GM11168 (cell line): ENCODE measurements around the gene IGFBP2.

Experiments
- in situ Hi-C: fragments of 300-500 bp; cut with MboI; formaldehyde crosslinking; loops from one replicate; pipeline ENCODE4 v1.12.0; 2022; ENCODE audit warnings: low sequenced_read_pairs; ENCODE audit not compliant: unreplicated experiment

IGFBP2 gene

GRCh38 chr2:216608525-216608924 lies 24.7 kb upstream of the IGFBP2 start:
- in situ Hi-C loops, result no loop called here

- in situ Hi-C loops, result no loop called here
Measured at GRCh38 chr2:216615298-216616082, 17.7 kb upstream of the IGFBP2 start.

GRCh38 chr2:216616083-216616678 lies 17.0 kb upstream of the IGFBP2 start:
- in situ Hi-C loops, result no loop called here

DNA sequence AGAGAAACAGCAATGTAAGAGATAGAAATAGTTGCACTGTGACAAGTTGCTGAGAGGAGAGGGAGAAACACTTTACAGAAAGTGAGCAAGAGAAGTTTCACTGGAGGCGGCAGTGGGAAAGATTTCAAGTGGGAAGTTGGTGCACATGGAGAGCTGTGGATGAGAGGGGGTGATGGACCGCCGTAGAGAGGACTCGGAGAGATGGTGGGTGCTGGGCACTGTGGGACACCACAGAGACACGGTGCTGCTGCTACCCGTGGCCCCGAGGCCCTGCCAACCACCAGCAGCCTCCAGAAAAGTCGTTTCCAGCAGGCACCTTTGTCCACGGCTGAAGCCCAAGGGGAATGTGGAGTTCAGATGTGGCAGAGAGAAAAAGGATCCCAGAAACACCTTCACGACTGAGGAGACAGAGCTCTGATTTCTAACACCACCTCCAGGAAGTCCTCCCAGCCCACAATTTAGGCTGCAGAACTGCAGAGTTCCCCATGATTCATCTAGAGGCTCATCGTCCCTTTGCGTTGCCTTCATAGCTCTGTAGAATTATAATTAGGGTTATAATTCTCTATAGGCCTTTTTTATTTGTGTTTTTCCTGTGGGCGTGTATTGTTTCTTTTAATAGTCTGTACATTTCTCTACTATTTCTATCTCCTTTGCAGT lies 15.9 kb upstream of the IGFBP2 start:
- in situ Hi-C loops, result no loop called here

- in situ Hi-C loops, result no loop called here
Measured at GRCh38 chr2:216618785-216619184, 14.4 kb upstream of the IGFBP2 start.

- in situ Hi-C loops, result no loop called here
Measured at GRCh38 chr2:216619411-216620393, 13.5 kb upstream of the IGFBP2 start.

GRCh38 chr2:216620786-216621185 lies 12.4 kb upstream of the IGFBP2 start:
- in situ Hi-C loops, result no loop called here

GRCh38 chr2:216621292-216621691 lies 11.9 kb upstream of the IGFBP2 start:
- in situ Hi-C loops, result no loop called here

- in situ Hi-C loops, result no loop called here
Measured at GRCh38 chr2:216622526-216622925, 10.7 kb upstream of the IGFBP2 start.

DNA sequence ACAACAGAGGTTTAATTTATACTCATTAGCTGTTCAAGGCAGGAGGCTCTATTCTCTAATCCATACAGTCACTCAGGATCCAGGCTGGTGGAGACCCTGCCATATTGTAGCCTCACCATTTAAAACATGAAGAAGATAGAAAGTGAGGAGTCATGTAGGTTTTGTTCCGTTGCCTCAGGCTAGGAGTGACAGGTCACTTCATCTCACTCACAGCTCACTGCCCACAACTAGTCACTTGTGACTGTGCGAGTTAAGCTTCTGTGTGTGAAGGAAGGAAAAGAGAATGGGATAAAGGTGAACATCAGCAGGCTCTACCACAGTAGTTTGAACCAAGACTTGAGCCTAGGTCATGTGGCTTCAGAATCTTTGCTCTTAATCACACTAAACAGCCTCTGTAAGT lies 9.0 kb upstream of the IGFBP2 start:
- in situ Hi-C loops, result no loop called here

DNA sequence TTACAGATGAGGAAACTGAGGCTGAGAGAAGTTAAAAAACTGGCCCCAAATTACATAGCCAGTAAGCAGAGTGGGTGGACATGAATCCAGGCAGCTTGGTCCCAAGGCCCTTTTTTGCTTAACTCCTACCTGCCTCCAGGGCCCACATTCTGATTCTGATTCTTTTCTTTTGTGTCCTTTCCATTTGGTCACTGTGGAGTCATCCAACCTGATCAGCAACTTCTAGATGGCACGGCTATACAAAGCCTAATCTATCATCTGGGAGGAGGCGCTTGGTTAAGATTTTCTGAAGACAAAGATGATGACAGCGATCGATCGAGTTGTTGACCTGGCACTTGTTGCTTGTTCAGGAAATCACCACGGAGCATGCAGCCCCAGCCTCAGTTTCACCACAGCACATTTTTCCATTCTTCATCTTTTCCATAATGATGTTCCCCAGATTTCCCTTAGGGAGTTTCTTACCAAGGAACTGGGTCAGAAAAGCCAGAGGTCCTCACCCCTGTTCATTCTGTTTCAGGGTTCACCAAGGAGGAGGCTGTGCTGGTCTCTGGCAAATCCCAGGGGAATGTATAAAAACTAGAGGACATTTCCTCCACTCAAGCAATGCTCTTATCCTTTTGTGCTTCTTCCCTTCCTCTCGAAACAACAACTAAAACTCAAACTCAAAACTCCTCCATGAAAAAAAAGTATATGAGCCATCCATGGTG lies 6.9 kb upstream of the IGFBP2 start:
- in situ Hi-C loops, result no loop called here

GRCh38 chr2:216626875-216627245 lies 6.4 kb upstream of the IGFBP2 start:
- in situ Hi-C loops, result no loop called here

DNA sequence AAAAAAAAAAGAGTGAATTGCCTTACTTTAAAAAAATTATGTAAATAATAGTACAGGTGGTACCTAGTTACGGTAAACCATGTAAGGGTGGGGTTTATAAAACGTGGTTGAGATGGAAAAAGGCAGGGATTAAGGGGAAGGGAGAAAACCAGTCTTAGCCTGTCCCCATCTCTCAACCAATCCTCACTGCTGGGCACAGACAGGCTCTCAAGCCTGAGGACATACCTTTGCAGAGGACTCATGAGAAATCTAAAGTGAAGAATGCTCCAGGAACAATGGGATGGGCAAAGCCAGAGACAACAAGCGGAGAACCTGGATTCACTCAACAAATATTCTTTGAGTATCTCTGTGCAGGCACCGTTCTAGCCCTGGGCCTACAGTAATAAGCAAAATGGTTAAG lies 3.4 kb upstream of the IGFBP2 start:
- in situ Hi-C loops, result no loop called here

GRCh38 chr2:216632346-216632951 lies 771 bp upstream of the IGFBP2 start:
- in situ Hi-C loops, result no loop called here

- in situ Hi-C loops, result no loop called here
Measured at GRCh38 chr2:216633616-216634369, 573 bp downstream of the IGFBP2 start.

DNA sequence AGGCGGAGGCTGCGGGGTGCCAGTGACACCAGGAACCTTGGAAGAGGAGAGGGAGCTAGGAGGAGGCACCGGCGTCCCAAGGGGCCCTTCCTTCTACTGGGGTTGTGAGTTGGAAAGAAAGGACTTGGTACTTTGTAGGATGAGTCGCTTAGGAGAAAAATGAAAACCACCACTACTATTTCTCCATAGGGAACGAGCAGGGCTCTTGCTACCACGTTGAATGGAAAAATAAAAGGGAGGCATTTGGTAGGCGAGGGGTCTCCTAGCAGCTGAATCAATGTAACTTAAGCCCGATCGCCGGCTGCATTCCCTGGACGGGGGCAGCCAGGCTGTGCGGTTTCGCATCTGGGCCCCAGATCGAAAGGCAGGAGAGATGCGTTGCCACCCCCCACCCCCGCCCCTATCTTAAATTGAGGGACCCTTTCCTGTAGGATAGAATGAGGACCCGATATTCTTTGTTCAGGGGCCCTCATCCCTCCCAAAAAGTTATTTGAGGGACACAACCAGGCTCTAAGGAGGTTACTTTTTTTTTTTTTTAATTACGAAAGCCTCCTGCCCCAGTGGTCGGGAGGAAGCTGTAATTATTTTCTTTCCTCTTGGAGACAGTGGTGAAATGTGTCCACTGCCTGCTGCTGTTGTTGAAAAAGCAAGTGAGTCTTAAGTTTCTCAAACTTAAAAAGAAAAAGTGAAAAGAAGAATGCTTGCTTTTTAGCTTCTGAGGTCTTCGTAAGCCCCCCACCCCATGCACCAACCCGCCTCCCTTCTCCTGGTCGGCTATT lies 1.3 kb downstream of the IGFBP2 start:
- in situ Hi-C loops, result no loop called here

GRCh38 chr2:216635171-216635570 lies 2.0 kb downstream of the IGFBP2 start:
- in situ Hi-C loops, result no loop called here
